Stimulated activated CD4-positive, alpha-beta T cell treated with anti-CD3 and anti-CD28 coated beads, Interleukin-15, amount 100 ng/mL, for 48 hours (primary cell): Measurements from ENCODE around the gene ANO1.

Source experiments
- DNase-seq, 2 donors: peaks; one replicate each; pipeline ENCODE4 v3.0.0-alpha.2; 2020; ENCODE audit warnings: low read depth in 2 of 2

Gene ANO1

GRCh38 chr11:70050243-70050642, 27.9 kb upstream of the ANO1 start:
- no peak for DNase-seq

GRCh38 chr11:70054004-70054403, 24.1 kb upstream of the ANO1 start:
- DNase-seq, result no peak

- DNase-seq, result no peak
These were observed 22.7 kb upstream of the ANO1 start for GRCh38 chr11:70055444-70055843.

GRCh38 chr11:70057080-70057479, 21.0 kb upstream of the ANO1 start:
- DNase-seq, result no peak

DNA sequence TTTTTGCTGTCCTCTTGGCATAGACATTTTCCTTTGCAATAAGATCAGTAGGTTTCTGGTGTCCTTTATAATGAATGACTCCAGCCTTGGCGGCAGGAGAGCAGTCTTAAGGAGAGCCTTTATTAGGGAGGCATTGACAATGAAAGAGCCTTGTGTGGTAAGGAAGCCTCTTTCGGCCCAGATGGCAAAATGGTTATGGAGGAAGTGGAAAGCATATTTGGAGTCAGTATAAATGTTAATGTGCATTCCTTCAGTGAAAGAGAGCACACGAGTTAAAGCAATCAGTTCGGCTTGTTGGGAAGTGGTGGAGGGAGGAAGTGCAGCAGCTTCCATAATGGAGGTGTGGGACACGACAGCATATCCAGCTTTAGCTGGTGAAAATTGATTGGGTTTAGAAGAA, 18.1 kb upstream of the ANO1 start:
- DNase-seq, result no peak

DNA sequence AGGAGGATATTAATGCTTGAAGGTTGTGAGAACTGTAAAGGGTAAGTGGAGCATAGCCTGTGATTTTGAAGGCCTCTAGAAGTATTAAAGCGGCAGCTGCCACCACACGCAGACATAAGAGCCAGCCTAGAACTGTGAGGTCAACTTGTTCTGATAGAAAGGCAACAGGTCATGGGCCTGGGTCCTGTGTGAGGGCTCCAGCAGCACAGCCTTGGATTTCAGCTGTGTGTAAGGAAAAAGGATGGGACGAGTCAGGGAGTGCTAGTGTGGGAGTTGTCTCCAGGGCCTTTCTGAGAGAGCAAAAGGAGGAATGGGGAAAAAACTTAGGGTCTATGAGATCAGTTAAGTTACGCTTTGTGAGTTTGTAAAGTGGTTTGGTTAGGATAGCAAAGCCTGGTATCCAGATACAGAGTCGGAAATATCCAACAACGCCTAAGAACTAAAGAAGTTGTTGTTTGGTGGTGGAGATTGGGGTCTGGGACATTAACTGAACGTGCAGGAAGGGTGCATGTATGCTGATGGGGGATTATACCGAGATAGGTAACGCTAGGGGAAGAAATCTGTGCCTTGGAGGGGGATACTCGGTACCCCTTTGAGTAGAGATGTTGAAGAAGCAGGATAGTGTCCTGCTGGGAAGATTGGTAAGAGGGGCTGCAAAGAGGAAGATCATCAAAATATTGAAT, 17.4 kb upstream of the ANO1 start:
- DNase-seq, result no peak

DNA sequence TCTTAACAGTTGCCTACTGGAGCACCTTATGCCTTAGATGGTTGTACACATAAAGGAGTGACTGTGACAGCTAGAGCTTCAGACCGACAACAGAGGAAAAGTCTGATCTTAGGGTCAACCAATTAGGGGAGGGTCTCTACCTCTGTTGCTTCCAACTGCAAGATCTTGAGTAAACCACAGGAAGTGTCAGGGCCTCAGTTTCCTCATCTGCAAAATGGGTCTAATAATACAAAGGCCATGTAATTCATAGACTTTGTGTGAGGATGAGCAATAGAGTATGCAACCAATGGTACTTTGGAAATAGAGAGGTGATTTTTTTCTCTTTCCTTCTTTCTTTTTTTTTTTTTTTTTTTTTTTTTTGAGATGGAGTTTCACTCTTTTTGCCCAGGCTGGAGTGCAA, 16.4 kb upstream of the ANO1 start:
- no peak for DNase-seq

DNA sequence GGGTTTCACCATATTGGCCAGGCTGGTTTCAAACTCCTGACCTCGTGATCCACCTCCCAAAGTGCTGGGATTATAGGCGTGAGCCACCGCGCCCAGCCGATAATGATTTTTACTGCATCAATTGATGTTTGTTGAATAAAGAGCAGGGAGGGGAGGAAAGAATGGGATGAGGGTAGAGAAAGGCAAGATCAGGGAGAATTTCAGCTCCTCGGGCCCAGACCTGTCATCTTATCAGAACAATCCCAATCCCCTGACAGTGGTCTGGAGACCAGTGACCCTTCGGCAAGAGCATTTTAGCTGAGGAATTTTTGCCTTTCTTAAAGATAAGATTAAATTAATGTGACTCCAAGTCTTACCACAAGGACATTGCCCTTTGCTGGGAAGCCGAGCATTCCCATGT, 15.0 kb upstream of the ANO1 start:
- DNase-seq, result no peak

GRCh38 chr11:70063555-70063954, 14.6 kb upstream of the ANO1 start:
- DNase-seq, result no peak

DNA sequence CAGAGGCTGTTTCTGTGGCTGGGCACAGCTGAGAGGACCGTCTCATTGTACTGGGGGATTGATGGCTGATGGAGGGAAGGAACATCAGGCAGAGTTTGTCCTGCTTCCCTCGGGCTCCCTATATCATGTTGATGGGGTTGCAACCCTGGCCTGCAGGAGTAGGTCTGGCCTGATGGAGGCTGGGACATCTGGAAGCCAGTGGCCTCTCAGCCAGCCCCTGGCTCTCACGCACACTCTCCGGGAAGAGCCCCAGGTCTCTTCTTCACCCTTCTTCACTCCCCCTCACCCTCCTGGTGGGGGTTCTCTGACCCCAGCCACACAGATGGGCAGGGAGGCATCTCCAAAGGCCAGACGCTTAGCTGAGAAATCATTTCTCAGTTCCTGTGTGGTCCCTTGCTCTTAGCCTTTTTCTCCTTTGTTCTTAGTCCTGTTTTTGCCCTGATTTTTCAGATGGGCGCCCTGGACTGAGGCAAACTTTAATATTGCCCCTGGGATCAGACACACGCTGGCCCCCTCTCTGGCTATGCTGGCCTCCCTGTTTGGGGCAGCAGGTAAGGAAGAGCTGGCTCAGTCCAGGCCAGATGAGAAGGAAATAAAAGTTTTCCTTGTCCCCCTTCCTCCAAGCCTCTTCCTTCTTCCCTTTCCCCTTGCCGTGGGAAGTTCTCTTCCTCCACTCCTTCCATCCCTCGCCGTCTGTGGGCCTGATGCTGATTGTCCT, 13.9 kb upstream of the ANO1 start:
- DNase-seq, result no peak

- DNase-seq, result no peak
These were observed 13.3 kb upstream of the ANO1 start for GRCh38 chr11:70064726-70065317.

- DNase-seq, result no peak
These were observed 12.6 kb upstream of the ANO1 start for GRCh38 chr11:70065318-70066135.

- DNase-seq, result no peak
These were observed 12.0 kb upstream of the ANO1 start for GRCh38 chr11:70066136-70066520.

DNA sequence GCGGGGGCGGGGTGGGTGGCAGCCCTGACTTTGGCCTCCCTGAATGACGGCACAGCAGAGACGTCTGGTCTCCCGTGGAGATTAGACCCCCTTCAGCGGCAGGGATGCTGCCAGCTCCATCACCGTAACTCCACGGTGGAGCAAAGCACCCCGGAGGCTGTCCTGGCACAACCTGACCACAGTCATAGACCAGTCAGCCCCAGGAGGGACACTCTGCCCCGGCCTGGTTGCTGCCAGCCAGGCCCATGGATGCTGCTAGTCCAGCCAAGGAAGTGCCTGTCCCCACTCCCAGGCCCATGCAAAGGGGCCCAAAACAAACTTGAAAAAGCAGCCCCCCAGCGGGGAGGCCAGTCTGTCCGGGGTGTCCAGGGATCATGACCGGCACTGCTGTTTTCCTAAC, 11.5 kb upstream of the ANO1 start:
- no peak for DNase-seq

GRCh38 chr11:70067036-70067435, 11.1 kb upstream of the ANO1 start:
- no peak for DNase-seq

DNA sequence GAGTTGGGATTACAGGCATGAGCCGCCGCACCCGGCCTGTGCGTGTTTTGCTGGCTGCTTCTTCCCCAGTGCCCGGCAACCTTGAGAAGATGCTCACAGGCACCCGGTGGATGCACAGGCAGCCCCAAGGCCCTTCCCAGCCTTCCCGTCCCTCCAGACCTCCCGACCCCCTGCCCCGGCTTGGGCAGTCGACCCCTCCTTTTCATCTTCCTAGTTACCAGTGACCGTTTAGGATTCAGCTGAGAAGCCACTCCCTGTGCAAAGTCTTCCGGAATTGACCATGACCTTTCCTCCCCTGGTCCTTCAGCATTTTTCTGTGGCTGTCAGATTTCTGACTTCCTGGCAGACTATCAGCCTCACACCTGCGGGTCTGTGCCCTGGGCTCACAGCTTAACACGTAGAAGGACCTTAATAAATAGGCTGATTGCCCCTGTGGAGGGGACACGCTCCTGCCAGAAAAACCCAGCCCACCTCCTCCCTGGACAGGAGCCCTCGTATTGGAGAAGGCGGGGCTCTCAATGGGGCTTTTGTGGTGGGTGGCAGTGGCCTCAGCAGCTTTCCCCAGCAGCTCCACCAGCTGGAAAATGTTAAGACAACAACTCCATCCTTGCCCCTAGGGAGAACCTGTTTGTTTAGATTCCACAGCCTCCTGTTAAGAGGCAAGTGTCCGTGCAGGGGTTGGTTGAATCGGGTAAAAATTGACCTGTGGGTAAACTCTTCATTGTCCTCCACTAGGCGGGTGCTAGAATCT, 10.4 kb upstream of the ANO1 start:
- no peak for DNase-seq

DNA sequence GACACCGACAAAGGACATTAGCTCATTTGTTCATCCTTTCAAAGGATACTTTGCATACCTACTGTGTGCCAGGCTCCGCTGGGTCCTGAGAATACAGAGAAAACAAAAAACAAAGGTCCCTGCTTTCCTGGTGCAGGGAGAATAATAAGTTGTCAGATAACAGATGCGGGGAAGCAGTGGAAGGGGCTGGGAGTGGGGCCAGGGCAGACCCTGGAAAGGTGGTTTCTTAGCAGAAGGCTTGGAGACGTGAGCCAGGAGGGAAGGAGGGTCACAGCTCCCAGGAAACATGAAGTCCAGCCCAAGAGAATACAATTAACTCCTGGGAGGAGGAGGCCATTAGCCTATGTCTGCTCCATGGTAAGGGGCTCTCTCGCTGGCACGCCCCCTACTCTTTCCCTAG, 9.8 kb upstream of the ANO1 start:
- no peak for DNase-seq

GRCh38 chr11:70068950-70069349, 9.2 kb upstream of the ANO1 start:
- DNase-seq, result no peak

GRCh38 chr11:70070706-70071105, 7.4 kb upstream of the ANO1 start:
- no peak for DNase-seq

DNA sequence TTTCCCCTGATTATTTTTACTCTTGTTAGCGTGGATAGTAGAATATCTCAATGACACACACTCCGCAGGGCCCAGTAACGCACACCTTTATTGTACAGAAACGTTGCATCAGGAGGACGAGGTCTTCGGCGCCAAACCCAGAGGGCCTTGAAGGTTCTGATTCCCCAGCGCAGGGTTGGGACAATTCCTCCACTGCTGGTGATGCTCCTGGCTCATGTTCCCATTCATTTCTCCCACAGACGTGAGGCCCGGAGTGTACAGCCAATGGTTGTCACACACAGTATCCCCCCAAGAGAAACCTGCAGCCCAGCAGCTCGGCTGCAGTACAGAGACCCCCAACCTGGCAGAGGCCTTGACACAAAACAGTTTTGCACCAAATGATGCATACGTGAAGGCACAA, 6.1 kb upstream of the ANO1 start:
- DNase-seq, result no peak

DNA sequence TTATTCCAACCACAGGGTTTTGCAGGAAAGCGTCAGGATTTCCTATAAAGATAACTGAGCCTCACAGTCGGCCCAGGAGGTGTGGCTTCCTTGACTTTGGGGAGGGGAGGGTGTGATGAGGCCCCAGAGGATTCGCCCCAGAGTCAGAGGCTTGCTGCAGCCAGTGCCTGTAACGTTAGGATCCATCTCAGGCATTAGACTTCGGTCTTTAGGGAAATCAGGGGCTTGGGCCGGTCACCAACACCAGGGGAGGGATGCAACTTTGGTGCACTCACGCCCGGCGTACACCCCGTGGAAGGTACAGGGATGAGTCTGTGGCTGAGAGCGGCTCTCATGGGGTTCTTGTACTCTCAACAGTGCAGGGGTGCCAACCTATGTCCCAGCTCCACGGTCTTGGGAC, 5.7 kb upstream of the ANO1 start:
- no peak for DNase-seq
